GM13977 (cell line): Measurements from ENCODE around the gene GALNT8.

Source experiments
- DNase-seq: peaks from one replicate; pipeline ENCODE4 v3.0.0; 2012; ENCODE audit warnings: low spot score
- in situ Hi-C: fragments of 300-500 bp; cut with MboI; formaldehyde crosslinking; loops from one replicate; pipeline ENCODE4 v1.12.0; 2022; ENCODE audit warnings: low sequenced_read_pairs, low pct_unique_long_range_greater_than_20kb, mixed read lengths, inconsistent platforms; ENCODE audit not compliant: unreplicated experiment
- TF ChIP-seq, protein P1 (sequence below): IDR thresholded peaks from 2 replicates; pipeline ENCODE4 v1.5.1; 2012; ENCODE audit warnings: mild to moderate bottlenecking, control low read depth; ENCODE audit not compliant: insufficient read depth; ENCODE audit errors: extremely low read depth, missing control alignments

The GALNT8 gene

DNA sequence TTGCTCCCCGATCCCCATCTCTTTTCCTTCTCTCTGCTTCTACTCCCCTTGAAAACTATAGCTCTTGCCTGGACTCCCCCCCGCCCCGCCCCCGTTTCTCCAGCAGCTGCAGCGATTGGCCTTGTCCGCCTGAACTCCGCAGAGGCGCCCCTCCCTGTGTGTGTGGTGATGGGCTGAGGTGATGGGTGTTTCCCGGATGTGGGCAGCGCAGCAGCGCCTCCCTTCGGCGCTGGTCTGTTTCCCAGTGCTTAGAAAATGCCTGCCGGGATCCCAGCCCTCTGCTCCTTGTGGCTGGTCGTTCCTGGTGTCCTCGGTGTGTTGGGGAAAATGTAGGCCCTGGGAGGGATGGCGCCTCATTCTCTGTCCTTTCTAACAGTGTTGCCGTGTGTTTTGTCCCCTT lies 43.3 kb downstream of the GALNT8 start:
- in situ Hi-C loops = no loop called here
- no peak for DNase-seq
- TF ChIP-seq, protein P1, sequence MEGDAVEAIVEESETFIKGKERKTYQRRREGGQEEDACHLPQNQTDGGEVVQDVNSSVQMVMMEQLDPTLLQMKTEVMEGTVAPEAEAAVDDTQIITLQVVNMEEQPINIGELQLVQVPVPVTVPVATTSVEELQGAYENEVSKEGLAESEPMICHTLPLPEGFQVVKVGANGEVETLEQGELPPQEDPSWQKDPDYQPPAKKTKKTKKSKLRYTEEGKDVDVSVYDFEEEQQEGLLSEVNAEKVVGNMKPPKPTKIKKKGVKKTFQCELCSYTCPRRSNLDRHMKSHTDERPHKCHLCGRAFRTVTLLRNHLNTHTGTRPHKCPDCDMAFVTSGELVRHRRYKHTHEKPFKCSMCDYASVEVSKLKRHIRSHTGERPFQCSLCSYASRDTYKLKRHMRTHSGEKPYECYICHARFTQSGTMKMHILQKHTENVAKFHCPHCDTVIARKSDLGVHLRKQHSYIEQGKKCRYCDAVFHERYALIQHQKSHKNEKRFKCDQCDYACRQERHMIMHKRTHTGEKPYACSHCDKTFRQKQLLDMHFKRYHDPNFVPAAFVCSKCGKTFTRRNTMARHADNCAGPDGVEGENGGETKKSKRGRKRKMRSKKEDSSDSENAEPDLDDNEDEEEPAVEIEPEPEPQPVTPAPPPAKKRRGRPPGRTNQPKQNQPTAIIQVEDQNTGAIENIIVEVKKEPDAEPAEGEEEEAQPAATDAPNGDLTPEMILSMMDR = no peak

DNA sequence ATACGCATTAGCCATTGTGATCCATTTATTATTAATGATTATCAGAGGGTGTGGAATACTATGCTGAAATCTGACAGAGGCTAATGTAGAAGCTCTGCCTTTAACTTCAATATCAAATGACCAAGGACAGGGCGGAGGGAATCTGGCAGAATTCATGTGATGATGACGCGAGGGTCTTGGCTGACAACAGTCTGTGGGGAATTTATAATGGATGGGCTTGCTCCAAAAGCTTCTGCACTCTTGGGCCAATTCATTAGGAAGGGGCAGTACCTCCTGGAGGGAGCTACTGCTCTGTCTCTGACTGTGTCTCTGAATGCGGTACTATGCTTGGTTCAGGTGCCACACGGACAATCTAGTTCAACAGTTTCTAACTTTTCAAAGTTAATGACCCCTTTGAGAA lies 46.2 kb downstream of the GALNT8 start:
- DNase-seq = no peak
- TF ChIP-seq, protein P1 = no peak
- in situ Hi-C loops = no loop called here

DNA sequence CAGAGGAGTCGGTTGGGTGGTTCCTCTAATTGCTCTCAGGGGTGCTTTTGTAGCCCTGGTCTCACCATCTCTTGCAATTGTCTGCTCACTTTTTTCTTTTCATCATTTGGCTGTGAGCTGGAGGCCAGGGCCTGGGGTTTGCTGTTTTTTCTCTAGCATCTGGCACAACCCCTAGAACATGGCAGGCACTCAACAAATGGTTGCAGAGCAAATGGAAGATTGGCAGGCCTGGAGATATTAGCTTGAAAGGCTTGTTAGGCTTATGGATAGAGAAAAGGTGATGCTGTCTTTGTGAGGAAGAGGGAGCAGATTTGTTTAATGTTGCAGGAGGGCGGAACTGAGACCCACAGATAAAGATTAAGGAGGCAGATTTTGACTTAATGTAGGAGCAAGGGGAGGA lies 47.0 kb downstream of the GALNT8 start:
- TF ChIP-seq, protein P1 = no peak
- in situ Hi-C loops = no loop called here
- DNase-seq = no peak

DNA sequence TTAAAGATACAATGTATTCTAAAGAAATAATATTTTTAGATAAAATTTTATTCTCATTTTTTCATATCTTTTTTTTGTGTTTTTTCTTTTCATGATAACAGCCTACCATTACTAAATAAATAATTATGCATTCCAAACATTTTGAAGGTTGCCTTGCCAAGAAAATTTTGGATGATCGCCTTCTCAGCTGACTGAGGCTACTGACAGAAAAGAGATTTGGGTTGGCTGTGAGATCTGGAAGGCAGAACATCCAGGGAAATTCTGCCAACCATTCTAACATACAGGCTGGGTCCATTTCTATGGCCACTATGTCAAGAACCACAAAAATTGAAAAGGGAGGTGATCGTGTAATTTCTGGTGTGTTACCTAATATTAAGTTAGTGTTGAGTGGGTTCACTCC lies 48.1 kb downstream of the GALNT8 start:
- in situ Hi-C loops = no loop called here
- no peak for DNase-seq
- TF ChIP-seq, protein P1 = no peak

DNA sequence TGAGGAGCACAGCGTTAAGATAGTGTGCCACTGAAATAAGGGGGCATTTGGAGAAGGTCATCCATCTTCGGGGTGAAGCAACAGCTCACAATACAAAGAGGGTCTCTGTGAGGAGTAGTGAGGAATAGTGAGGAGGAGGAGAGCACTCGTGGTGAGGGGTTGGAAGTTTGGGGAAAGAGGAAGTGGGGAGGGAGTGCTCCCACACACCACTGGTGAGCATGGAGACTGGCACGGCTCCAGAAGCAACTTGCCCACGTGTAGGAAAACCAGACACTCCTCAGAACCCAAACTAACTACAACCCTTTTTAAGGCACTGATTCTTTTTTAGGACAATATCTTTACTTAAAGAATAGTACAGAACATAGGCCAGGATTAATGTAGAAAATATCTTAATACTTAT lies 48.9 kb downstream of the GALNT8 start:
- in situ Hi-C loops = no loop called here
- DNase-seq = no peak

DNA sequence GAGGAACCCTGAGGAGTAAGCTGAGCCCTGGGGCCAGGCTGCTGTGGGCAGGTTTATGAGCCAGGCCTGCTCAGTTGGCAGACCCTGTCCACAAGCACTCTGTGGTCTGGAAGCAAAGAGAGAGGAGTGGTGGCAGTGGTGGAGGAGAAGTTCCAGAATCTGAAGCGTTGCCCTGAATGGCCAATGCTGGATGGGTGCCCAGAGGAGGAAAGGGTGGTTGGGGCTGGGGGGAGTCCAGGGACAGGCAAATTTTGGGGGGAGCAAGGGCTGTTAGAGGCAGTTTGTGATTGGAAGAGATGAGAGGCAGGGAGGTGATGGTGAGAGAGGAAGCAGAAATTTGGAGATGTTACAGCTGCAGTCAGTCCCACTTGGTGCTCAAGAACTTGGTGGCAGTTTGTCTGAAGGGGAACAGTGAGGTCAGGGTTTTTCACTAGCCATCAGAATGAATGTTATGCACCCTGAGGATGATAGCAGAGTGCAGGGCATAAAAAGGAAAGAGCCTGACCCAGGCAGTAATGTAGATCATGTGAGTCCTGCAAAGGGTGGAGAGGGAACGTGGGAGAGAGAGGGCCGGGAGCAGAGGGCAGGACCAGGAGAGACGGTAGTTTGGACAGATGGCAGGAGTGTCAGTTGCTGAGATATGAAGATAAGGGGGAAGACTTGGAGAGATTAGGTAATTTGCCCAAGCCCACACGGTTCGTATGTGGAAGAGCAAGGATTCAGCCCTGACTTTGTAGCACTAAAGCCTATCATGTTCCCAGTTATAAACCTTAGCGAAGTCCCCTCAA lies 51.2 kb downstream of the GALNT8 start:
- in situ Hi-C loops = no loop called here
- DNase-seq = no peak
- TF ChIP-seq, protein P1 = no peak

More for the DNA sequence above, 48.9 kb downstream of the GALNT8 start:
- TF ChIP-seq, protein P1 = no peak
